ENCODE data around the gene THAP5.

The THAP5 gene

DNA sequence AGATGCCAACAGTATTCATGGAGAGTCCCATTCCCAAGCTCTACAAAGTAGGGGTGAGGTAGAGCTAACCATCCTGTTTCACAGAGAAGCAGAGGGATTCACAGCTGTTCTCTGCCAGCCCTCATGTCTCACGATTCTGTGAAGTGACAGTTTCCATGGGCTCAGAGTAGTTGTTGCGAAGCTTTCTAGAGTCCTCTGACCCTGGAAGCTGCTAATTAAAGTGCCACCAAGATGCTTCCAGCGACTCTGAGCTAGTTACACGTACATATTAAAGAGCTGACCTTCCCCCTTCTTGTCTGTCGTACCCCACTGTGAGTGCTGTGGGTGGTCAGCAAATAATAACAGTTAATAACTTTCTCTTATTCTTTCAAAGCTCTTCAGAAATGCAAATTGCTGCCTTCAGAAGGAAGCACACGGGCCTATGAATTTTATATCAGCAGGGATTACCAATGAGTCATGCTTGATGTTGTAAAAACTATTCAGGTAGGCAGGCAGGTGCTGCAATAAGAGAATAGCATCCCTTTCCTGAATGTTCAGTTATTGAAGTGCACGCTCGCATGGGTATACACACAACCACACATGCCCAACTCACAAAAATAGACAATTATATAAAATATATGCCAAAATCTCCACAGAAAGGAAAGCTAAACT lies 34.3 kb upstream of the THAP5 start:
- H3K9ac ChIP-seq = no peak overlapping the region
- no peak overlapping the region for H3K27ac ChIP-seq
- no peaks in the 10 kb centered on the region for H3K36me3 ChIP-seq
- H3K27me3 ChIP-seq = no peaks in the 10 kb centered on the region
- no peaks in the 10 kb centered on the region for H4K20me1 ChIP-seq
- no peak for TF ChIP-seq Cebpa-rat (IDR thresholded peaks at IDR 0.05)
- H3K4me2 ChIP-seq = no peak overlapping the region
- H3K4me1 ChIP-seq = peaks cover 9% of the 10 kb centered on the region
- no peaks in the 10 kb centered on the region for H3K9me3 ChIP-seq
- H3K4me3 ChIP-seq = no peak overlapping the region

DNA sequence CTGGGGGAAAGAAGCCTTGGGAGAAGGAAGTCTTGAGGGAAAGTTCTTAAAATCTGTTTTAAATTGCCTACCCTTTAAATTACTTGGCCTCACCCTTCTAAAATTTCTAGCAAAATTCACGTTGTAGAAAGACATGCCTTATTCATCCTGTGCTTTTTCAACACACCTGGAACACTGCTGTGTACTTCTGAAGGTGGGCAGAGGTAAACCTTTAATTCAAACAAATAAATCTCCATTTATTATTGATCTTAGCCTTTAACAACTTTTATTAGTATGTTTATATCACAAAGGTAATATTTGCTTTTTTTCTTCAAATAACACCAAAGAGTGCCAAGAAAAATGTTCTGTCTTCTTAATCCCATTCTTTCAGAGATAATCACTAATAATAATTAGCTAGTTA lies 30.9 kb upstream of the THAP5 start:
- Histone ChIP-seq H3K9me3 (no peaks in the 10 kb centered on the region), H3K27ac (no peak overlapping the region), H3K4me1 (peaks cover 9% of the 10 kb centered on the region), H3K4me2 (no peak overlapping the region), H3K27me3 (no peaks in the 10 kb centered on the region), H3K9ac (no peak overlapping the region), H3K4me3 (no peak overlapping the region), H4K20me1 (no peaks in the 10 kb centered on the region), H3K36me3 (no peaks in the 10 kb centered on the region)
- TF ChIP-seq Cebpa-rat (IDR thresholded peaks at IDR 0.05) = no peak

DNA sequence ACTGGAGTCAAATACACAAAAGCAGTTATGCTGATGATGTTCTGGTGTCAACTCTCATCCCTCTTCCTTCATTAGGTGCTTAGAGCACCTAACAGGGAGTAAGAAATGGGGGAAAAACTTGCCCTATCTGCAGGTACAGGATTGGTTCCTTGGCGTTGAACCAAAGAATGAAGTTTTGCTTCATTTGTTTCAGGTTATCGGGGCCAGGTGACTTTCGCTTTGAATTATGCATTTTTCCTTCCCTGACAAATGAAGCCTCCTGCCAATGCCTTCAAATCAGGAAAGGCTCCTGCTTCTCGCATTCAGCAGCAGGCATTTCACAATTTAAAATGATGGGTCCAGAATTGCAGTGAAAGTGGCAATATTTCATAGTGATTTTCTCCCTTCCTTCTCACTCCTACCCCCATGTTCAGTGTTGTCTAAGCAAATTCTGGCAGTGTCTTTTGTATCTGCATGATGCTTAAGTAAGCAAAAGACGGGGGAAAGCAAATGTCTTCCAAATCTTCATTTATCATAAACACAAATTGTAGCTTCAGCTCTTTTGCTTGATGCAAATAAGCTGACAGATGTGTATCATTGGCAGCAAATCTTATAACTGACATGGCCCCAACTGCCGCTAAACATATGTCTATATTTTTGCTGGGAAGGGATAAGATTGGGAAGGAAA lies 29.5 kb upstream of the THAP5 start:
- Histone ChIP-seq H3K36me3 (no peaks in the 10 kb centered on the region), H4K20me1 (no peaks in the 10 kb centered on the region), H3K4me3 (no peak overlapping the region), H3K9me3 (no peaks in the 10 kb centered on the region), H3K27me3 (no peaks in the 10 kb centered on the region), H3K4me2 (no peak overlapping the region), H3K9ac (no peak overlapping the region), H3K4me1 (peaks cover 9% of the 10 kb centered on the region), H3K27ac (no peak overlapping the region)
- no peak for TF ChIP-seq Cebpa-rat (IDR thresholded peaks at IDR 0.05)

DNA sequence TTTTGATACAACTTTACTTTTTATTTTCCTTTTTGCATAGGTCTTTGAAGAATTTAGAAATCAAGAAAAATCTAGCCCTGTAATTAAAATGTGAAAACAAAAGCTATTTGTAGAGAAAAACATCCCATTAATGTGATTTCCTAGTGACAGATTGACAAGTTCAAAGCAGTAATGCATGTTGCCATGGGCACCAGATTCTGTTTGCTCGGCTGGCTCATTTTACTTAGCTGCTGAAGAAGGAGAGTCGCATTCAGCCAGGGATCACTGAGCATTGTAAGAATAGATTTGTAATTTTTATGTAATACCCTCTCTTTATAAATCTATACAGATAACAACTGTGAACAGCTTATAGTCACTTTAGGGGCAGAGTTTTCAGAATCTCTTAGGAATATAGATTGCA lies 28.6 kb upstream of the THAP5 start:
- Histone ChIP-seq H3K27ac (no peak overlapping the region), H3K27me3 (no peaks in the 10 kb centered on the region)

DNA sequence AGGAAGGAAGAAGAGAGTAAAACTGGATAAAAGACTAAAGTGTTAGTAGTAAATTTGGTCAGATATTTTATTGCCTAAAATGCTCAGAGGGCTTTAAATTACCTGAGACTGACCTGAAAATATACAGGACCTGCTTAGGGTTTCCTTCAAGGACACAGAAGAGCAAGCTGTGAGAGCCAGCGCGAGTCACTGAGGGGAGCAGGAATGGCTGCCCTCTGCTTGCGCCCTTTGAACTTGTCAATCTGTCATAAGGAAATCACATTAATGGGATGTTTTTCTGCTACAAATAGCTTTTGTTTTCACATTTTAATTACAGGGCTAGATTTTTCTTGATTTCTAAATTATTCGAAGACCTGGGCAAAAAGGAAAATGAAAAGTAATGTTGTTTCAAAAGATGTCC lies 27.1 kb upstream of the THAP5 start:
- Histone ChIP-seq H4K20me1 (no peaks in the 10 kb centered on the region), H3K9me3 (no peaks in the 10 kb centered on the region), H3K9ac (no peak overlapping the region), H3K36me3 (no peaks in the 10 kb centered on the region), H3K4me3 (no peak overlapping the region), H3K27me3 (no peaks in the 10 kb centered on the region), H3K4me2 (no peak overlapping the region), H3K27ac (no peak overlapping the region), H3K4me1 (no peaks in the 10 kb centered on the region)
- TF ChIP-seq Cebpa-rat (IDR thresholded peaks at IDR 0.05) = no peak

More for the DNA sequence above, 28.6 kb upstream of the THAP5 start:
- H3K9me3 ChIP-seq = no peaks in the 10 kb centered on the region
- no peak overlapping the region for H3K4me2 ChIP-seq
- no peak for TF ChIP-seq Cebpa-rat (IDR thresholded peaks at IDR 0.05)
- peaks cover 4% of the 10 kb centered on the region for H3K4me1 ChIP-seq
- no peak overlapping the region for H3K9ac ChIP-seq
- no peak overlapping the region for H3K4me3 ChIP-seq
- no peaks in the 10 kb centered on the region for H4K20me1 ChIP-seq
- no peaks in the 10 kb centered on the region for H3K36me3 ChIP-seq

DNA sequence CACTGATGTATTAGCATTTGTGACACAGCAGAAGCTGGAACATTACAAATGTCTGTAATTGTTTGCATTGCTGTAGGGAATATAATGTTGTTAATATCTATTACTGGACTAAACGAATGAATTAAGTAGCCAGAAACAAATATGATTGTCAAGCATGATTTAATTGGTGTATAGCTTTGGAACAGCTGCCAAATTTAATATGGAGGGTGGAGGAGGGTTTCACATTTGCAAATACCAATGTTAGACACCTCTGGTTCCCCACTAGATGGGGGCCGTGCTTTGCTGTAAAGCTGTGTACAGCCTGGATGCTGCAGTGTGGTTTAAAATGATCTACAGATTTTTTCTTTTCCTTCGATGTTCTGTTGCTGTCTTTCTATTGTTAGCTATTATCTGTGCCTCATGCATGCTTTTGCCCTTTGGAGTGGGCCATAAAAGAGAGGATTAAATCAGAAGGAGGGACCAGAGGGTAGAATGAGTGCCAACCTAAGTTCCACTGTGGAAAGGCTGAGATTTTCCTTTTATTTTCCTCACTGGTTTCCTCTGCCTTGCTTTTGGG lies 23.2 kb upstream of the THAP5 start:
- Histone ChIP-seq H3K4me2 (no peak overlapping the region), H3K4me1 (no peaks in the 10 kb centered on the region), H3K9ac (no peak overlapping the region), H3K27ac (no peak overlapping the region), H4K20me1 (no peaks in the 10 kb centered on the region), H3K36me3 (no peaks in the 10 kb centered on the region), H3K27me3 (no peaks in the 10 kb centered on the region), H3K4me3 (no peak overlapping the region), H3K9me3 (no peaks in the 10 kb centered on the region)
- TF ChIP-seq Cebpa-rat (IDR thresholded peaks at IDR 0.05) = no peak

DNA sequence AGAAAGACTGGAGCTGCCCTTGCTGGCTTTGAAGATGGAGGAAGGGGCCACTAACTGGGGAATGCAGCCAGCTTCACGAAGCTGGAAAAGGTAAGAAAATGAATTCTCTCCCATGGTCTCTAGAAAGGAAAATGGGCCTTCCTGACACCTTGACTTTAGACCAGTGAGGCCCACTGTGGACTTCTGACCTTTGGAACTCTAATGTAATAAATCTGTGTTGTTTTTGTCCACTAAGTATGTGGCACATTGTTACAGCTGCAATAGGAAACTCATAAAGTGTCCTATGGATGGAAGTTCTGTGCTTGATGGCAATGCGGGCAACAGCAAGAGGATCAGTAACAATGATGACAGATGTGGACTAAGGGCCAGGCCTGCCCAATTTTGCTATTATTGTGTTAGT lies 21.1 kb upstream of the THAP5 start:
- Histone ChIP-seq H3K9ac (no peak overlapping the region), H3K9me3 (no peaks in the 10 kb centered on the region), H4K20me1 (no peaks in the 10 kb centered on the region), H3K36me3 (no peaks in the 10 kb centered on the region), H3K27ac (no peak overlapping the region), H3K4me1 (no peaks in the 10 kb centered on the region), H3K4me3 (no peak overlapping the region), H3K27me3 (no peaks in the 10 kb centered on the region), H3K4me2 (no peak overlapping the region)
- no peak for TF ChIP-seq Cebpa-rat (IDR thresholded peaks at IDR 0.05)

DNA sequence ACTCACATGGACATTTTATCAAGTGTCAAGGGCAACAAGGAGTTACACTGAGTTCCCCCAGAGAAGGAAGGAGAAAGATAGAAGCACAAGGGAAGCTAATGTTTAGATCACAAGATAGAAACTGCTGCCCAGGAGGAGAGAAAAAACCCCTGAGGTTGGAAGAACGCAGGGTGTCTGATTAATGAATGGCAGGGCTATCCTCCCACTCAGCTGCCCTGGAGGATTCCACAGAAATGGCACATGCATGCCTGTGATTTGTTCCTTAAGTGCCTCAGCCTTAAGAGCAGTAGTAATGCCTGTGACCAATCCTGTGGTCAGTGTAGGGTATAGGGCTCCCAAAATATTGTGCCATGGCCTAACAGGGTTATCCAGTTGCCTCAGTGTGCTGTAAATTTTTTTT lies 20.4 kb upstream of the THAP5 start:
- no peaks in the 10 kb centered on the region for H3K27me3 ChIP-seq
- H4K20me1 ChIP-seq = no peaks in the 10 kb centered on the region
- H3K4me3 ChIP-seq = no peak overlapping the region
- no peaks in the 10 kb centered on the region for H3K36me3 ChIP-seq
- no peak overlapping the region for H3K27ac ChIP-seq
- H3K9ac ChIP-seq = no peak overlapping the region
- no peak for TF ChIP-seq Cebpa-rat (IDR thresholded peaks at IDR 0.05)
- H3K9me3 ChIP-seq = no peaks in the 10 kb centered on the region
- no peak overlapping the region for H3K4me2 ChIP-seq
- no peaks in the 10 kb centered on the region for H3K4me1 ChIP-seq

DNA sequence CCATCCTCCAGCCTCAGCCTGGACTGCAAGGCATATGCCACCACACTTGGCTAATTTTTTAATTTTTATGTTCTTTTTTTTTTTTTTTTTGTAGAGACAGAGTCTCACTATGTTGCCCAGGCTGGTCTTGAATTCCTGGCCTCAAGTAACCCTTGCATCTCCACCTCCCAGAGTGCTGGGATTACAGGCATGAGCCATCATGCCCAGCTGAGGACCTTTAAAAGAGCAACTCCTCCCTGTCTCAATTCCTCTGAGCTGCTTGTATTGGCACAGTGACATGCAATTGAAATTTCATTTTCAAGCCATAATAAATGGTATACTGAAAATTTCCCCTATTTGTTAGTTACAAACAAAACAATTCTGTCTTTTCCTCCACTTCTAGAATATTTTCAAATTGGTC lies 19.7 kb upstream of the THAP5 start:
- Histone ChIP-seq H3K4me2 (no peak overlapping the region), H3K9ac (no peak overlapping the region), H3K4me3 (no peak overlapping the region), H4K20me1 (no peaks in the 10 kb centered on the region), H3K36me3 (no peaks in the 10 kb centered on the region), H3K27me3 (no peaks in the 10 kb centered on the region), H3K4me1 (no peaks in the 10 kb centered on the region), H3K9me3 (no peaks in the 10 kb centered on the region), H3K27ac (no peak overlapping the region)
- no peak for TF ChIP-seq Cebpa-rat (IDR thresholded peaks at IDR 0.05)

DNA sequence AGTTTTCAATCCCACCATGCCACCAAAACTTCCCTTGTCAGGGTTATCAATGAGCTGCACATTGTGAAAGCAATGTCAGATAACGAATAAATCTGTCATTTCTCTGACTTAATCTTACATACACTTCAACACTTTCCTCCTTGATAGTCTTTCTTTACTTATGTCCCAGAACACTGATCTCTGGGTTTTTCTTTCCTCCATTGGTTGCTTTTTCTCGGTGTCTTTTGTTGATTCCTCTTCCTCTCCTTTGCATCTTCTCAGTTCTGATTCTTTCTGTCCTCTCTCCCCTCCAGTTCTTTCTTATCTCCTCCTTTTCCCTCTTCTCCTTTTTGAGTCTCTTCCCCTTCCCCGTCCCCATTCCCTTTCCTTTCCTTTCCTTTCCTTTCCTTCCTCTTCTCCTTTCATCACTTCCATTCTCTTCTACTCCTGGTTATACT lies 16.8 kb upstream of the THAP5 start:
- no peaks in the 10 kb centered on the region for H3K36me3 ChIP-seq
- H3K9me3 ChIP-seq = no peaks in the 10 kb centered on the region
- H3K4me1 ChIP-seq = no peaks in the 10 kb centered on the region
- H3K9ac ChIP-seq = no peak overlapping the region
- H3K4me3 ChIP-seq = no peak overlapping the region
- no peaks in the 10 kb centered on the region for H3K27me3 ChIP-seq
- TF ChIP-seq Cebpa-rat (IDR thresholded peaks at IDR 0.05) = no peak
- no peak overlapping the region for H3K27ac ChIP-seq
- H3K4me2 ChIP-seq = no peak overlapping the region
- no peaks in the 10 kb centered on the region for H4K20me1 ChIP-seq
